H9 (cell line): Measurements from ENCODE around the gene LMX1A. TPM values are rescaled to one million over a fixed set of nuclear protein-coding genes. Genes with fewer than 3 reads are reported as not detected.

Experiments used
- DNase-seq: peaks from one replicate; pipeline ENCODE4 v3.0.0-alpha.2; 2017
- H2AFZ ChIP-seq: one replicate; pipeline ENCODE4 v1.6.1; 2013; ENCODE audit warnings: mild to moderate bottlenecking, low read length, control low read depth, moderate library complexity
- H2AK5ac ChIP-seq: 2 replicates; pipeline ENCODE4 v1.6.1; 2013; ENCODE audit warnings: low read length, control low read depth, mixed read lengths; ENCODE audit not compliant: insufficient read length
- H2BK120ac ChIP-seq: one replicate; pipeline ENCODE4 v1.6.1; 2013; ENCODE audit warnings: low read depth, mild to moderate bottlenecking, low read length, control low read depth, inconsistent platforms; ENCODE audit not compliant: poor library complexity, severe bottlenecking
- H2BK12ac ChIP-seq: 2 replicates; pipeline ENCODE4 v1.6.1; 2013; ENCODE audit warnings: low read length, control low read depth, mixed read lengths, low read depth; ENCODE audit not compliant: insufficient read length
- H2BK15ac ChIP-seq: 2 replicates; pipeline ENCODE4 v1.6.1; 2013; ENCODE audit warnings: low read depth, low read length, control low read depth
- H2BK20ac ChIP-seq: one replicate; pipeline ENCODE4 v1.6.1; 2013; ENCODE audit warnings: low read depth, mild to moderate bottlenecking, low read length, control low read depth, inconsistent platforms; ENCODE audit not compliant: poor library complexity, severe bottlenecking
- H2BK5ac ChIP-seq: 2 replicates; pipeline ENCODE4 v1.6.1; 2013; ENCODE audit warnings: low read length, control low read depth, mixed read lengths; ENCODE audit not compliant: insufficient read length
- H3K14ac ChIP-seq: 2 replicates; pipeline ENCODE4 v1.6.1; 2013; ENCODE audit warnings: low read length, control low read depth; ENCODE audit not compliant: insufficient read depth
- H3K18ac ChIP-seq: 2 replicates; pipeline ENCODE4 v1.6.1; 2013; ENCODE audit warnings: low read depth, mild to moderate bottlenecking, mixed read lengths, low read length, control low read depth; ENCODE audit not compliant: insufficient read length
- H3K23ac ChIP-seq: 2 replicates; pipeline ENCODE4 v1.6.1; 2013; ENCODE audit warnings: low read length, control low read depth, mixed read lengths, low read depth; ENCODE audit not compliant: insufficient read length
- H3K23me2 ChIP-seq: 2 replicates; pipeline ENCODE4 v1.6.1; 2013; ENCODE audit warnings: low read depth, mild to moderate bottlenecking, mixed read lengths, low read length, control low read depth; ENCODE audit not compliant: insufficient read length, poor library complexity, severe bottlenecking
- H3K27ac ChIP-seq: 2 replicates; pipeline ENCODE4 v1.5.1; 2013; ENCODE audit warnings: low read length, control low read depth, mixed read lengths, low read depth; ENCODE audit not compliant: insufficient read length
- H3K27me3 ChIP-seq: 2 replicates; pipeline ENCODE4 v1.6.1; 2013; ENCODE audit warnings: low read length, control low read depth, inconsistent platforms; ENCODE audit not compliant: insufficient read depth
- H3K4ac ChIP-seq: 2 replicates; pipeline ENCODE4 v1.6.1; 2013; ENCODE audit warnings: low read depth, mild to moderate bottlenecking, control low read depth, inconsistent platforms, low read length, moderate library complexity
- H3K4me1 ChIP-seq: 2 replicates; pipeline ENCODE4 v1.6.1; 2013; ENCODE audit warnings: low read length, control low read depth, inconsistent platforms; ENCODE audit not compliant: insufficient read depth
- H3K4me2 ChIP-seq: 2 replicates; pipeline ENCODE4 v1.6.1; 2013; ENCODE audit warnings: low read length, control low read depth, mixed read lengths; ENCODE audit not compliant: insufficient read length, insufficient read depth
- H3K56ac ChIP-seq: 2 replicates; pipeline ENCODE4 v1.6.1; 2013; ENCODE audit warnings: low read depth, mild to moderate bottlenecking, mixed read lengths, low read length, control low read depth; ENCODE audit not compliant: insufficient read length
- H3K79me1 ChIP-seq: 2 replicates; pipeline ENCODE4 v1.6.1; 2013; ENCODE audit warnings: low read depth, mild to moderate bottlenecking, moderate library complexity, low read length, control low read depth, inconsistent platforms; ENCODE audit not compliant: insufficient read depth, poor library complexity, severe bottlenecking
- H3K79me2 ChIP-seq: 2 replicates; pipeline ENCODE4 v1.6.1; 2013; ENCODE audit warnings: low read length, control low read depth, inconsistent platforms; ENCODE audit not compliant: insufficient read depth
- H3K9ac ChIP-seq: 2 replicates; pipeline ENCODE4 v1.6.1; 2013; ENCODE audit warnings: low read length, control low read depth, mixed read lengths; ENCODE audit not compliant: insufficient read length; ENCODE audit errors: extremely low read depth
- H3K9me3 ChIP-seq: one replicate; pipeline ENCODE4 v1.6.1; 2013; ENCODE audit warnings: low read depth, low read length, inconsistent platforms; ENCODE audit not compliant: control insufficient read depth
- H3T11ph ChIP-seq: one replicate; pipeline ENCODE4 v1.6.1; 2013; ENCODE audit warnings: mild to moderate bottlenecking, low read length, control low read depth, inconsistent platforms
- H4K20me1 ChIP-seq: one replicate; pipeline ENCODE4 v1.6.1; 2013; ENCODE audit not compliant: control insufficient read depth, insufficient read length, insufficient read depth
- H4K5ac ChIP-seq: 2 replicates; pipeline ENCODE4 v1.6.1; 2013; ENCODE audit warnings: low read depth, mild to moderate bottlenecking, mixed read lengths, low read length, control low read depth; ENCODE audit not compliant: insufficient read length
- H4K8ac ChIP-seq: replicated peaks from 2 replicates; pipeline ENCODE4 v1.6.1; 2013; ENCODE audit warnings: low read length, control low read depth, mixed read lengths, low read depth; ENCODE audit not compliant: insufficient read length
- H4K91ac ChIP-seq: 2 replicates; pipeline ENCODE4 v1.6.1; 2013; ENCODE audit warnings: low read depth, mild to moderate bottlenecking, moderate library complexity, mixed read lengths, low read length, control low read depth; ENCODE audit not compliant: insufficient read length
- H3K27ac Mint-ChIP-seq, 3 experiments: 2 replicates in 2 of 3; 3 replicates in 1 of 3; pipeline ENCODE4 v1.8.0; 2020 to 2021; ENCODE audit warnings: mixed read lengths in 3 of 3, mild to moderate bottlenecking in 1 of 3, moderate library complexity in 1 of 3
- H3K27me3 Mint-ChIP-seq: 2 replicates; pipeline ENCODE4 v1.8.0; 2021; ENCODE audit warnings: low read depth, mild to moderate bottlenecking, moderate library complexity, mixed read lengths
- H3K36me3 Mint-ChIP-seq, 3 experiments: 2 replicates in 2 of 3; 3 replicates in 1 of 3; pipeline ENCODE4 v1.8.0; 2020 to 2021; ENCODE audit warnings: low read depth in 3 of 3, mixed read lengths in 3 of 3; ENCODE audit not compliant: insufficient read depth in 1 of 3
- H3K4me1 Mint-ChIP-seq, 2 experiments: 2 replicates each; pipeline ENCODE4 v1.8.0; 2020; ENCODE audit warnings: mixed read lengths in 2 of 2
- H3K4me3 Mint-ChIP-seq, 2 experiments: 2 replicates in 1 of 2; 3 replicates in 1 of 2; pipeline ENCODE4 v1.8.0; 2020 to 2021; ENCODE audit warnings: mild to moderate bottlenecking in 2 of 2, mixed read lengths in 2 of 2, moderate library complexity in 1 of 2
- H3K9me3 Mint-ChIP-seq, 2 experiments: 2 replicates in 1 of 2; 3 replicates in 1 of 2; pipeline ENCODE4 v1.8.0; 2020; ENCODE audit warnings: mild to moderate bottlenecking in 2 of 2, mixed read lengths in 2 of 2, moderate library complexity in 1 of 2
- WGBS: extraction: QIAGEN DNeasy Blood & Tissue Kit; methylation state at CpG from one replicate; pipeline ENCODE4 v1.1.7; 2013; ENCODE audit warnings: missing lambda C conversion rate, low lambda C conversion rate, mixed read lengths; ENCODE audit not compliant: insufficient read length; ENCODE audit errors: extremely low coverage; 5-methylcytosine and 5-hydroxymethylcytosine counted together
- total RNA-seq: library from RNA; stranded (reverse); gene quantifications from 2 replicates; pipeline ENCODE4 v1.2.1, GENCODE V29; 2021
- TF ChIP-seq, protein P1 (sequence below): fragments of 200-600 bp; sonication (generic); conservative IDR thresholded peaks from 3 replicates; pipeline ENCODE4 v1.8.0; 2021; ENCODE audit warnings: antibody characterized with exemption, mild to moderate bottlenecking

LMX1A gene
- total RNA-seq, 1 experiment from 2014 or later, result not detected

DNA sequence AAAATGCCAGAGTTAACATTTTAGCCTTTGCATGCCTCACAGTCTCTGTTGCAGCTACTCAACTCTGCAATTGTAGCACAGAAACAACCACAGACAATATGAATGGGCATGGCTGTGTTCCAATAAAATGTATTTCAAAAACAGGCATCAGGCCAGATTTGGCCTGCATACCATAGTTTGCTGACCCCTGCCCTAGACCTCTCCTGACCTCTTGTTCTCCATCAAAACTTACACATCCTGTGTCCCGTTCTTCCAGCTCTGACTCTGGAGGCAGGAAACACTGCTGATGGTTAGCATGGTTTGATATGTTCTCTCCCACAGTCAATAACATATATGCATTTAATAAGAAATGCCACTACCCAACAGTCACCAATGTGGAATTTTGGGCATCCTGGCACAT, 138.6 kb downstream of the LMX1A start:
- Mint-ChIP-seq H3K9me3 (no peaks in the 10 kb centered on the region), H3K27me3 (peaks cover 4% of the 10 kb centered on the region; the same call in 1 of the 2 replicates), H3K27ac (no peak overlapping the region), H3K4me3 (no peak overlapping the region), H3K4me1 (peaks cover 40 to 66% of the 10 kb centered on the region in 2 experiments), H3K36me3 (no peaks in the 10 kb centered on the region)
- Histone ChIP-seq H2BK15ac (no peak overlapping the region), H3K79me2 (no peaks in the 10 kb centered on the region), H3K9me3 (no peaks in the 10 kb centered on the region), H3K18ac (no peak overlapping the region), H2AK5ac (no peak overlapping the region), H4K91ac (no peak overlapping the region), H3K4ac (no peak overlapping the region), H2BK12ac (no peak overlapping the region), H4K5ac (no peak overlapping the region), H4K8ac (no peak overlapping the region), H3K56ac (no peak overlapping the region), H3K27ac (no peak overlapping the region), H3K23ac (no peak overlapping the region), H3K9ac (no peak overlapping the region), H4K20me1 (no peaks in the 10 kb centered on the region), H3K27me3 (no peaks in the 10 kb centered on the region), H2BK5ac (no peak overlapping the region), H2AFZ (no peak overlapping the region), H3K23me2 (no peaks in the 10 kb centered on the region), H3T11ph (no peak overlapping the region), H3K14ac (no peak overlapping the region), H2BK120ac (no peak overlapping the region), H3K4me1 (0 out of 2 replicates have a peak, but pooled peaks cover 2% of the 10 kb centered on the region), H2BK20ac (no peak overlapping the region), H3K79me1 (no peaks in the 10 kb centered on the region), H3K4me2 (no peak overlapping the region)
- no peak for DNase-seq
- TF ChIP-seq, protein P1, sequence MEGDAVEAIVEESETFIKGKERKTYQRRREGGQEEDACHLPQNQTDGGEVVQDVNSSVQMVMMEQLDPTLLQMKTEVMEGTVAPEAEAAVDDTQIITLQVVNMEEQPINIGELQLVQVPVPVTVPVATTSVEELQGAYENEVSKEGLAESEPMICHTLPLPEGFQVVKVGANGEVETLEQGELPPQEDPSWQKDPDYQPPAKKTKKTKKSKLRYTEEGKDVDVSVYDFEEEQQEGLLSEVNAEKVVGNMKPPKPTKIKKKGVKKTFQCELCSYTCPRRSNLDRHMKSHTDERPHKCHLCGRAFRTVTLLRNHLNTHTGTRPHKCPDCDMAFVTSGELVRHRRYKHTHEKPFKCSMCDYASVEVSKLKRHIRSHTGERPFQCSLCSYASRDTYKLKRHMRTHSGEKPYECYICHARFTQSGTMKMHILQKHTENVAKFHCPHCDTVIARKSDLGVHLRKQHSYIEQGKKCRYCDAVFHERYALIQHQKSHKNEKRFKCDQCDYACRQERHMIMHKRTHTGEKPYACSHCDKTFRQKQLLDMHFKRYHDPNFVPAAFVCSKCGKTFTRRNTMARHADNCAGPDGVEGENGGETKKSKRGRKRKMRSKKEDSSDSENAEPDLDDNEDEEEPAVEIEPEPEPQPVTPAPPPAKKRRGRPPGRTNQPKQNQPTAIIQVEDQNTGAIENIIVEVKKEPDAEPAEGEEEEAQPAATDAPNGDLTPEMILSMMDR, result no peak
- WGBS, result no CpG with 5 or more reads among the region's 1 CpG
